ENCODE data around the gene DAPK3.
"Not testable (repeated sequence)": the region's sequence is repeated elsewhere in the genome, so short reads cannot be mapped to it uniquely, and the experiment has no call there.

DAPK3 gene

GRCh38 chr19:4012975-4013634 lies 42.2 kb upstream of the DAPK3 start:
- no peak overlapping the region for H3K9ac ChIP-seq (ENCODE audit: low read length)
- no peak overlapping the region for H3K27ac ChIP-seq (ENCODE audit: low read length)
- no peak overlapping the region for H3K4me3 ChIP-seq (ENCODE audit: low read length)
- H3K36me3 ChIP-seq (ENCODE audit: control insufficient read depth, low read depth, low read length) = peaks cover 16% of the 10 kb centered on the region
- no peaks in the 10 kb centered on the region for H3K4me1 ChIP-seq (ENCODE audit: control insufficient read depth, low read depth, low read length)
- H3K27me3 ChIP-seq (ENCODE audit: control insufficient read depth, insufficient read depth, low read length) = no peaks in the 10 kb centered on the region
- no peaks in the 10 kb centered on the region for H3K9me3 ChIP-seq (ENCODE audit: control insufficient read depth, low read depth, low read length)

GRCh38 chr19:4012092-4012974 lies 41.4 kb upstream of the DAPK3 start:
- no peaks in the 10 kb centered on the region for H3K9me3 ChIP-seq (ENCODE audit: control insufficient read depth, low read depth, low read length)
- no peaks in the 10 kb centered on the region for H3K4me1 ChIP-seq (ENCODE audit: control insufficient read depth, low read depth, low read length)
- H3K27me3 ChIP-seq (ENCODE audit: control insufficient read depth, insufficient read depth, low read length) = no peaks in the 10 kb centered on the region
- H3K4me3 ChIP-seq (ENCODE audit: low read length) = no peak overlapping the region
- H3K9ac ChIP-seq (ENCODE audit: low read length) = no peak overlapping the region
- H3K36me3 ChIP-seq (ENCODE audit: control insufficient read depth, low read depth, low read length) = peaks cover 16% of the 10 kb centered on the region
- no peak overlapping the region for H3K27ac ChIP-seq (ENCODE audit: low read length)

GRCh38 chr19:4011430-4011829 lies 40.5 kb upstream of the DAPK3 start:
- H3K36me3 ChIP-seq (ENCODE audit: control insufficient read depth, low read depth, low read length) = peaks cover 16% of the 10 kb centered on the region
- not testable (repeated sequence) for H3K27ac ChIP-seq (ENCODE audit: low read length); H3K9me3 ChIP-seq (ENCODE audit: control insufficient read depth, low read depth, low read length); H3K27me3 ChIP-seq (ENCODE audit: control insufficient read depth, insufficient read depth, low read length); H3K4me1 ChIP-seq (ENCODE audit: control insufficient read depth, low read depth, low read length); H3K9ac ChIP-seq (ENCODE audit: low read length); H3K4me3 ChIP-seq (ENCODE audit: low read length)

GRCh38 chr19:4010808-4011110 lies 39.9 kb upstream of the DAPK3 start:
- no peak overlapping the region for H3K9ac ChIP-seq (ENCODE audit: low read length)
- H3K4me3 ChIP-seq (ENCODE audit: low read length) = no peak overlapping the region
- H3K4me1 ChIP-seq (ENCODE audit: control insufficient read depth, low read depth, low read length) = no peaks in the 10 kb centered on the region
- H3K9me3 ChIP-seq (ENCODE audit: control insufficient read depth, low read depth, low read length) = no peaks in the 10 kb centered on the region
- peaks cover 16% of the 10 kb centered on the region for H3K36me3 ChIP-seq (ENCODE audit: control insufficient read depth, low read depth, low read length)
- no peaks in the 10 kb centered on the region for H3K27me3 ChIP-seq (ENCODE audit: control insufficient read depth, insufficient read depth, low read length)
- H3K27ac ChIP-seq (ENCODE audit: low read length) = no peak overlapping the region

GRCh38 chr19:4009990-4010807 lies 39.3 kb upstream of the DAPK3 start:
- Histone ChIP-seq H3K4me3 (ENCODE audit: low read length) (no peak overlapping the region), H3K9ac (ENCODE audit: low read length) (no peak overlapping the region), H3K27me3 (ENCODE audit: control insufficient read depth, insufficient read depth, low read length) (no peaks in the 10 kb centered on the region), H3K36me3 (ENCODE audit: control insufficient read depth, low read depth, low read length) (peaks cover 16% of the 10 kb centered on the region), H3K27ac (ENCODE audit: low read length) (no peak overlapping the region), H3K4me1 (ENCODE audit: control insufficient read depth, low read depth, low read length) (no peaks in the 10 kb centered on the region), H3K9me3 (ENCODE audit: control insufficient read depth, low read depth, low read length) (no peaks in the 10 kb centered on the region)

GRCh38 chr19:4007836-4008539 lies 37.1 kb upstream of the DAPK3 start:
- peak overlapping the region; percentile 61 for H3K4me3 ChIP-seq (ENCODE audit: low read length)
- H3K4me1 ChIP-seq (ENCODE audit: control insufficient read depth, low read depth, low read length) = no peaks in the 10 kb centered on the region
- H3K27ac ChIP-seq (ENCODE audit: low read length) = no peak overlapping the region
- H3K9me3 ChIP-seq (ENCODE audit: control insufficient read depth, low read depth, low read length) = no peaks in the 10 kb centered on the region
- H3K36me3 ChIP-seq (ENCODE audit: control insufficient read depth, low read depth, low read length) = peaks cover 4% of the 10 kb centered on the region
- peak overlapping the region; percentile 26 for H3K9ac ChIP-seq (ENCODE audit: low read length)
- no peaks in the 10 kb centered on the region for H3K27me3 ChIP-seq (ENCODE audit: control insufficient read depth, insufficient read depth, low read length)

GRCh38 chr19:4007021-4007835 lies 36.3 kb upstream of the DAPK3 start, which contains the start of gene PIAS4:
PIAS4 (plus strand) TSS chr19:4007736; CDS start chr19:4007761, 25 bp downstream.
- H3K9me3 ChIP-seq (ENCODE audit: control insufficient read depth, low read depth, low read length) = no peaks in the 10 kb centered on the region
- H3K27ac ChIP-seq (ENCODE audit: low read length) = no peak within 1 kb of the TSS
- H3K27me3 ChIP-seq (ENCODE audit: control insufficient read depth, insufficient read depth, low read length) = no peaks in the 10 kb centered on the region
- no peaks in the 10 kb centered on the region for H3K36me3 ChIP-seq (ENCODE audit: control insufficient read depth, low read depth, low read length)
- peak within 1 kb of the TSS; percentile 83 for H3K9ac ChIP-seq (ENCODE audit: low read length)
- peak within 1 kb of the TSS; percentile 85 for H3K4me3 ChIP-seq (ENCODE audit: low read length)
- H3K4me1 ChIP-seq (ENCODE audit: control insufficient read depth, low read depth, low read length) = no peaks in the 10 kb centered on the region

GRCh38 chr19:4005436-4005835 lies 34.5 kb upstream of the DAPK3 start:
- not testable (repeated sequence) for H3K4me3 ChIP-seq (ENCODE audit: low read length); H3K36me3 ChIP-seq (ENCODE audit: control insufficient read depth, low read depth, low read length); H3K27me3 ChIP-seq (ENCODE audit: control insufficient read depth, insufficient read depth, low read length); H3K9ac ChIP-seq (ENCODE audit: low read length); H3K27ac ChIP-seq (ENCODE audit: low read length); H3K9me3 ChIP-seq (ENCODE audit: control insufficient read depth, low read depth, low read length); H3K4me1 ChIP-seq (ENCODE audit: control insufficient read depth, low read depth, low read length)

GRCh38 chr19:4000798-4001197 lies 29.9 kb upstream of the DAPK3 start:
- H3K27ac ChIP-seq (ENCODE audit: low read length); H3K36me3 ChIP-seq (ENCODE audit: control insufficient read depth, low read depth, low read length); H3K4me3 ChIP-seq (ENCODE audit: low read length); H3K9ac ChIP-seq (ENCODE audit: low read length); H3K27me3 ChIP-seq (ENCODE audit: control insufficient read depth, insufficient read depth, low read length); H3K9me3 ChIP-seq (ENCODE audit: control insufficient read depth, low read depth, low read length); H3K4me1 ChIP-seq (ENCODE audit: control insufficient read depth, low read depth, low read length): not testable (repeated sequence)

GRCh38 chr19:3998667-3999412 lies 27.9 kb upstream of the DAPK3 start:
- H3K9ac ChIP-seq (ENCODE audit: low read length); H3K27me3 ChIP-seq (ENCODE audit: control insufficient read depth, insufficient read depth, low read length): not testable (repeated sequence)

More at GRCh38 chr19:3998667-3999412, 27.9 kb upstream of the DAPK3 start:
- H3K27ac ChIP-seq (ENCODE audit: low read length); H3K4me1 ChIP-seq (ENCODE audit: control insufficient read depth, low read depth, low read length); H3K9me3 ChIP-seq (ENCODE audit: control insufficient read depth, low read depth, low read length); H3K4me3 ChIP-seq (ENCODE audit: low read length); H3K36me3 ChIP-seq (ENCODE audit: control insufficient read depth, low read depth, low read length): not testable (repeated sequence)

All from iPS-18a (cell line).